GM12873 (cell line): ENCODE results near the gene TCP11L2.

ENCODE experiments used
- CTCF ChIP-seq: IDR thresholded peaks from 2 replicates; pipeline ENCODE4 v1.5.1; 2012; ENCODE audit warnings: low read depth, mild to moderate bottlenecking, moderate library complexity, low read length, control low read depth; ENCODE audit not compliant: insufficient read depth; ENCODE audit errors: missing control alignments

TCP11L2 gene

DNA sequence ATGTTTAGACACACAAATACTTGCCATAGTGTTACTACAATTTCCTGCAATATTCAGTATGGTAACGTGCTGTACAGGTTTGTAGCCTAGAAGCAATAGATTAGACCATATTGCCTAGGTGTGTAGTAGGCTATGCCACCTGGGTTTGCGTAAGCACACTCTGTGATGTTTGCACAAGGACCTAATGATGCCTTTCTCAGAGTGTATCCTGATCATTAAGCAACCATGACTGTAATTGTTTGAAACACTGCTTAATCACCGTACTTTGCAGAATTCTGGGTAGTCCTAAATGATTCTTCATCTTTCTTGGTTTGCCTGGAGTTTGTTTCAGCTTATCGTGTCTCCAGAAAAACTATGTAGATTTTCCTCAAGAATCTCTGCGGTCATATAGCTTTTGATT is 11.2 kb upstream of the TCP11L2 start:
- TF ChIP-seq CTCF: no peak

DNA sequence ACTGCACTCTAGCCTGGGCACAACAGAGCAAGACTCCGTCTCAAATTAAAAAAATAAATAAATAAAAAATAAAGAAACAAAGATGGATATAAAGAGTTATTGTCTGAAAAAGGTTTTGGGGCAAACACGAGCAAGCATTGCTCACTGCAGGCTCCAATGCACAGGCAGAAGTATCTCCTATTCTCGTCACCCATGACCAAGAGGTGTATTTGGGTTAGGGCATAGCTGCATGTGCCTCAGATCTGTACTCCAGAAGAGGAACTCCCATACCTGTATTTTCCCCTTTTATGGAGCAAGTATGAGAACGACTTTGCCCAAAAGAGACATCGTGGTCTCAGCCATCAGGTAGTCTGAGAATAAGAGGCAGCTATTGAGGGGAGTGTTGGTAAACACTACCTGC is 10.2 kb upstream of the TCP11L2 start:
- no peak for TF ChIP-seq CTCF

GRCh38 chr12:106296179-106296877 is 6.2 kb upstream of the TCP11L2 start:
- no peak for TF ChIP-seq CTCF

DNA sequence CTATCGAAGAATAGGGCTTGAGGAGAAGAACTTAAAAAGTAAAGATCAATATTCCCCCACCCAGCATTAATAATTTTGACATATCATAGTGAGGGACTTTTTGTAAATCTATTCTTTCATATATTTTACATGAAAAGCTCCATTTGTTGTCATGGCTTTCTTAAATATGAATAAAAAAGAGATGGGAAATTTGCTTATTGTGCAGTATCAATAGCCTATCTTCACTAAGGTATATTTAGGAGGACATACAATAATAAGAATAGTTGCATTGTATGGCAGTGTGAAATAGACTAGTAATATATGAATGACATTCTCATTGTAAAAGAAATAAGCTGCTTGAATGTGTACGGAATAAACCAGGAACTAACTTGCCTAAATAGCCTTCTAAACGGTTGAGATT is 5.5 kb upstream of the TCP11L2 start:
- no peak for TF ChIP-seq CTCF

DNA sequence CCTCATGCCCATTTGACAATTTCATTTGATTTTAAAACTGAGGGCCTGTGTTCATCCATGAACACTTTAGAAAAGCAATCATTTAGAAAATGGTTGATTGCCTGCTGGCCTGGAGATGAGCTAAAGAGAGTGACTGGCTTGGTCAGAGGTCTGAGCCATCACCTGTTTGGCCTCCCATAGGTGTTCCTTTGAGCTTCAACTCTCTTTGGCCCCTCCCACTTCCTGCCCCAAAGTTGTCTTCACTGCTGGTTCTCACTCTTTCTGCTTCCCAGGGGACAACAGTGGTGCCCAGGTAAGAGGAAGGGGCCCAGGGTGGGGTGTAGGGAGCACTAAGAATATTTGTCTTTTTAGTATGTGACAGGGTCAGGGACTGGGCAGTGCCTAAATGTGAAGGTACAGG is 4.9 kb upstream of the TCP11L2 start:
- TF ChIP-seq CTCF: no peak

GRCh38 chr12:106299202-106299774 is 3.2 kb upstream of the TCP11L2 start:
- TF ChIP-seq CTCF: no peak

DNA sequence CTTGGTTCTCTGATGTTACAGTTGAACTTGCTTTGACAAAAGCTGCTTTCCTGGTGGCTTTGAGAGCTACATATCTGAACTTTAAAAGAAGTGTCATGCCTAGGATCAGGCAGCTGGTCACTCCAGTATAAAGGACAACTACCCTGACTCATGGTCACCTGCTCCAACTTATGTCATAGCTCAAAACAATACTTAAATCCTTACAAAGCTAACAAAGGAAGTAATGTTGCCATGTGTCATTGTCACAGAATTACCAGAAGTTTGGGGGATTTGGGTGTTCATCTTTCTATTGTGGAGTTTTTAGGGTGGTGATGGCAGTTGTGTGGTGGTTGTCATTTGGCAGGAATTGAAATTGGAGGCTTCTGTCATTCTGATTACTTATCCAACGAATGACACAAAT is 1.8 kb upstream of the TCP11L2 start:
- no peak for TF ChIP-seq CTCF
